GM04504 (cell line): ENCODE data around the gene CCDC177.

ENCODE experiments used
- DNase-seq: peaks from one replicate; pipeline ENCODE4 v3.0.0-alpha.2; 2012; ENCODE audit warnings: low read depth

The CCDC177 gene

DNA sequence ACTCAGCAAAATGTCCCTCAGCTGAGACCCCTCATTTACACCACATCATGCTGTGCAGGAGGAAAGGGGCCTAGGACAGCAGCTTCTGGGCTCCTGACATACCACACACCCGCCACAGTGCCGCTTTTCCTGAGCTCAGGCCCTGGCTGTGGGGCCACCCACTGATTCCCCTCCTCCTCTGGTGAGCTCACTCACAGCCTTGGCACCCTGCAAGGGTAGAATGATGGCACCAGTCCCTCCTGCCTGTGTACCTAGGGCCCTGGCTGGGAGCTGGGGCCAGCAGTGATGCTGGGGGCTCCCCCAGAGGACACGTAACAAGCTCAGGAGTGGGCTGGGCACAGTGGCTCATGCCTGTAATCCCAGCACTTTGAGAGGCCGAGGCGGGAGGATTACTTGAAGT lies 45.7 kb downstream of the CCDC177 start:
- DNase-seq, result no peak

DNA sequence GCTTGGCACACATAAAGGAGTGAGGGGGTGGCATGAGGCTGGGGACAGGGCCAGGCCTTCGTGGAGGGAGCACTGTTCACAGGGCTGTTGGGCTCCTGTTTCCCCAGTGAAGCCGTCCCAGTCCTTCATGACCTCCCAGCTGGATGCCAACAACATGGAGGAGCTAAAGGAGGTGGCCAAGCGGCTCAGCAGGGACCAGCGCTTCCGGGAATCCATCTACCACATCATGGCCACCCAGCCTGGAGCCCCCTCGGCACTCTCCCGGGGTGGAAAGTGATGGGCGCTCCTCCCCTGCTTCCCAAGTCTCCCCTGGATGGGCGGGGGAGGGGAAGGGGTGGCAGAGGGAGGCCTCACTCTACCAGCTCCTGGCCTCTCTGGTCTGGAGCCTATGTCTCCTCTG lies 46.5 kb downstream of the CCDC177 start:
- DNase-seq, result no peak

DNA sequence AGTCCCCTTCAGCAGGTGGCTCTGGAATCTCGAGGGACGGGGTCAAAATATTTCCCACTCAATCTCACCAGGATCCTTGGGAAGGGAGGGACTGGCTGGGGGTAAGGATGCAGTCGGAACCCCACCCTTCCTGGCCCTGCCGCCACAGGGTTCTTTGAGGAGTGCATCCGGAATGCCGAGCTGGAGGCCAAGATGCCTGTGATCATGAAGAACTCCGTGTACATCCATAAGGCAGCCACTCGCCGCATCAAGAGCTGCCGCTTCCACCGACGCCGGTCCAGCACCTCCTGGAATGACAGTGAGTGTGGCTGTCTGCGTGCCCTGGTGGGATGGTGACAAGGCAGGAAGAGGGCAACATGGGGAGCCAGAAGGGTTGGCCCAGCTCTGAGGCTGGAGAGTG lies 47.0 kb downstream of the CCDC177 start:
- no peak for DNase-seq

DNA sequence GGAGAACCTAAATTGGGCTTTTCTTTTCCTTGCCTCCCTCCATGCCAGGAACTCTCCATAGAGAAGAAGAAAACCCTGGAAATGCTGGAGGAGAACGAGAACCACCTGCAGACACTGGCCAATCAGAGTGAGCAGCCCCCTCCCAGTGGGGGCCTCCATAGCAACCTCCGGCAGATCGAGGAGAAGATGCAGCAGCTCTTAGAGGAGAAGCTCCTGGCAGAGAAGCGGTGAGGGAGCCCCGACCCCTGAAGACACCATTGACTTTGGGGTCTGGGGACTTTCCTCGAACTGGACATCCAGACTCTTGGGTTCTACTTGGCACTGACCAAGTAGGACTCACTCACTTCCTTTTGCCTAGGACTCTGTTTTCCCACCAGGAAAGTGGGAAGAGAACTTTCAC lies 48.8 kb downstream of the CCDC177 start:
- no peak for DNase-seq

DNA sequence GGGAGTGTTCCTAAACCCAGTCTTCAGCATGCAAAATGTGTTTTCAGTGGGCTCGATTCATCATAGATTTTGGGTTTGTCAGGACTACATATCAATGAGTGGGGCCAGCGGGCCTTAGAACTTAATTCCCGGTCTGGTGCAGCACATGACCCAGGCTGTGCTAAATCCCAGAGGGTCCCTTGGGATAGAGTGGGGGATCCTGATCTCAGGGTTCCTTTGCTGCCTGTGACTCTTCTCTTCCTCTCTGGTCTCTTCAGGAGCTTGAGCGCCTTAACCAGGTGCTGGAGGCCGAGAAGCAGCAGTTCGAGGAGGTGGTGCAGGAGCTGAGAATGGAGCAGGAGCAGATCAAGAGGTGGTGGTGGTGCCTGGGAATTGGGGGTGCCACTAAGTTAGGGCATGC lies 52.6 kb downstream of the CCDC177 start:
- no peak for DNase-seq
